ENCODE results near the gene SCNN1G. TPM values are rescaled to one million over a fixed set of nuclear protein-coding genes. Genes with fewer than 3 reads are reported as not detected.

The SCNN1G gene
- total RNA-seq, 2 experiments from 2014 or later = not detected

DNA sequence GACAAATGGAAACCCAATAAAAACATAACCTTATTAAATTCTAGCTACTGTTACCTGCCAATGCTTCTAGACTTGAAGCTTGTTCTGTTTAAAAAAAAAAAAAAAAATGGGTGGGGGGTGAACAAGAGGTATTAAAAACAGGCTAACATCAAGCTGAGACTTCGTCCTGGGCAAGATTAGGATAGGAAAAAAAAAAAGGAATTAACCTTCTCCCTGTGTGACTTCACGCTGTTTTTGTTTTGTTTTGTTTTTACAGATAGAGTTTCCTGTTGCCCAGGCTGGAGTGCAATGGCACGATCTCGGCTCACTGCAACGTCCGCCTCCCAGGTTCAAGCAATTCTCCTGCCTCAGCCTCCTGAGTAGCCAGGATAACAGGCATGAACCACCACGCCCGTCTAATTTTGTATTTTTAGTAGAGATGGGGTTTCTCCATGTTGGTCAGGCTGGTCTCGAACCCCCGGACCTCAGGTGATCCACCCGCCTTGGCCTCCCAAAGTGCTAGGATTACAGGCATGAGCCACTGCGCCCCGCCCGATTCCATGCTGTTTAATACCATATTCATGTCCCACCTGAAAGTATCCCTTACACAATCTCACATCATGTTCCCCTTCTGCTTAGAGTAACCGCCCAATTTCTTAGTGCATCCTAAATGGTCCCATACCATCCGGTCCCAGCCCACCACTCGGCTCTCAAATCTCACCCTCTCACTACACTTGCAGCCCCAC is 35.5 kb upstream of the SCNN1G start:
- POLR2A ChIA-PET = no interaction called here

DNA sequence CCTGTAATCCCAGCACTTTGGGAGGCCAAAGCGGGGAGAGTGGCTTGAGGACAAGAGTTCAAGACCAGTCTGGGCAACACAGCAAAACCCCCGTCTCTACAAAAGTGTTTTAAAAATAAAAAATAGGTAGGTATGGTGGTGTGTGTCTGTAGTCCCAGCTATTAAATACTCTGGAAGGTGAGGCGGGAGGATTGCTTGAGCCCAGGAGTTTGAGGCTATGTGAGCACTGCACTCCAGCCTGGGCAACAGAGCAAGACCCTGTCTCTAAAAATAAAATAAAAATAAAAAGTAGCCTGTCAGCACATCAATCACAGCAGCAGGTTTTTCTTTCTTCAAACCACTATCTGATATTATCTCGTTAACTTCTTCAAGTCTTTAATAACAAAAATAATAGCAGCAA is 34.9 kb upstream of the SCNN1G start:
- H3K27ac Mint-ChIP-seq = no peak overlapping the region
- H3K9me3 Mint-ChIP-seq = no peaks in the 10 kb centered on the region
- peaks cover 30% of the 10 kb centered on the region for H3K4me1 Mint-ChIP-seq
- DNase-seq = no peak
- peak overlapping the region; percentile 88 for H3K4me3 Mint-ChIP-seq
- peaks cover 3% of the 10 kb centered on the region for H3K27me3 Mint-ChIP-seq
- CTCF ChIA-PET = no interaction called here
- POLR2A ChIA-PET = no interaction called here
- peaks cover 4% of the 10 kb centered on the region for H3K36me3 Mint-ChIP-seq (ENCODE audit: low read depth)

More for the DNA sequence above, 35.5 kb upstream of the SCNN1G start:
- no peak overlapping the region for H3K4me3 Mint-ChIP-seq
- no peak overlapping the region for H3K27ac Mint-ChIP-seq
- peaks cover 3% of the 10 kb centered on the region for H3K27me3 Mint-ChIP-seq
- DNase-seq = no peak
- H3K36me3 Mint-ChIP-seq (ENCODE audit: low read depth) = peaks cover 4% of the 10 kb centered on the region
- CTCF ChIA-PET = no interaction called here
- H3K9me3 Mint-ChIP-seq = no peaks in the 10 kb centered on the region
- peaks cover 30% of the 10 kb centered on the region for H3K4me1 Mint-ChIP-seq

DNA sequence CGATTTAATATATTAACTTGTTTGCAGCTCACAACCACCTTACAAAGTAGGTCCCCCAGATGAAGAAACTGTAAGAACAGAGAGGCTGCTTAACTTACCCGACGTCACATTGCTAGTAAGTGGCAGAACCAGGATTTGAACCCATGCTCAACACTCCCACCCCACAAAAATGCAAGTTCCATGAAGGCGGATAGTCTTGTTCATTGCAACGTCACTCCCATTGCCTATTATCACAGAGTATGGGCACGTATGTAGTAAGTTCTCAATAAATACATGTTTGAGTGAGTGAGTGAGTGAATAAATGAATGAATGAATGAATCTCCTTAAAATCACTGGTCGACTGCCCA is 34.4 kb upstream of the SCNN1G start:
- H3K27ac Mint-ChIP-seq = peak overlapping the region; percentile 61
- peaks cover 4% of the 10 kb centered on the region for H3K36me3 Mint-ChIP-seq (ENCODE audit: low read depth)
- peak overlapping the region; percentile 88 for H3K4me3 Mint-ChIP-seq
- H3K4me1 Mint-ChIP-seq = peaks cover 30% of the 10 kb centered on the region
- POLR2A ChIA-PET = interaction anchor here (0.6 to 1.0 kb wide), 2 partner anchors 9 to 705 kb away, joined by 3 read pairs; no protein-coding TSS in a partner anchor
- H3K9me3 Mint-ChIP-seq = no peaks in the 10 kb centered on the region
- CTCF ChIA-PET = interaction anchor here (2.4 kb wide), 1 partner anchor 288 kb away, joined by 6 read pairs; no protein-coding TSS in a partner anchor
- DNase-seq = no peak
- H3K27me3 Mint-ChIP-seq = peaks cover 3% of the 10 kb centered on the region

DNA sequence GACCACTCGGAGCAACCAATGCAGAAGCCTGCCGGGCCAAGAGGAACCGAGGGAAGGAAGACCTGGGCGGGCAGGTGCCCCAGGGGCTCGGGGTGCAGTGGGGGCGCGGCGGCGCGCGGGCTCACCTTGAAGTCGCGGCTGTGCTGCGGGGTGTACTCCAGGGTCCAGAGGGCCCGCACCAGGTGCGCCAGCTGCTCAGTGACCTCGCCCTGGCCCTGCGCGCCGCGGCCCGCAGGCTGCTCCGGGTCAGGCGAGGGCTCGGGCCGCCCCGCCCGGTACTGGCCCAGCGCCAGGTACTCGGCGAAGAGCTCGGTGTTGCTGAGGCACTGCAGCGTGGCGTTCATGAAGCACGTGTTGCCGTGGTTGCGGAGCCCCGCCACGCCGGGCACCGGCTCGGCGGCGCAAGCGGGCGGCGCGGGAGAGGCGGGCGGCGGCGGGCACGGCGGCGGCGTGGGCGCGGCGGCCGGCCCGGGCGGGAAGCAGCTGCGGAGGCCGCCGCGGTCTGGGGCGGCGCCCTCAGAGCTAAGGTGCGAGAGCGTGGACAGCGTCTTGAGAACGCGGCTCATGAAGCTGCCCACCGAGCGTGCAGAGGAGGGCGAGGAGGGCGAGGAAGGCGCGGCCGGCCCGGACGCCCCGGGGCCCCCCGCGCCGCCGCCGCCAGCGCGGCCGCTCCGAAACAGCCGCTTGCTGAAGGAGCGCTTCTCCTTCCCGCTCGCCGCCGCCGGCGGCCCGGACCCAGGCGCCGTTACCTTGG is 33.9 kb upstream of the SCNN1G start:
- Mint-ChIP-seq H3K27me3 (peaks cover 3% of the 10 kb centered on the region), H3K4me1 (peaks cover 30% of the 10 kb centered on the region), H3K9me3 (no peaks in the 10 kb centered on the region), H3K36me3 (ENCODE audit: low read depth) (peaks cover 4% of the 10 kb centered on the region), H3K4me3 (peak overlapping the region; percentile 88), H3K27ac (peak overlapping the region; percentile 61)
- ChIA-PET CTCF (interaction anchor here (0.6 to 2.4 kb wide), 2 partner anchors 287 to 319 kb away, joined by 3 to 6 read pairs; no protein-coding TSS in a partner anchor), POLR2A (interaction anchor here (0.6 to 1.0 kb wide), 2 partner anchors 8 to 704 kb away, joined by 3 read pairs; no protein-coding TSS in a partner anchor)
- peak; percentile 52 for DNase-seq

DNA sequence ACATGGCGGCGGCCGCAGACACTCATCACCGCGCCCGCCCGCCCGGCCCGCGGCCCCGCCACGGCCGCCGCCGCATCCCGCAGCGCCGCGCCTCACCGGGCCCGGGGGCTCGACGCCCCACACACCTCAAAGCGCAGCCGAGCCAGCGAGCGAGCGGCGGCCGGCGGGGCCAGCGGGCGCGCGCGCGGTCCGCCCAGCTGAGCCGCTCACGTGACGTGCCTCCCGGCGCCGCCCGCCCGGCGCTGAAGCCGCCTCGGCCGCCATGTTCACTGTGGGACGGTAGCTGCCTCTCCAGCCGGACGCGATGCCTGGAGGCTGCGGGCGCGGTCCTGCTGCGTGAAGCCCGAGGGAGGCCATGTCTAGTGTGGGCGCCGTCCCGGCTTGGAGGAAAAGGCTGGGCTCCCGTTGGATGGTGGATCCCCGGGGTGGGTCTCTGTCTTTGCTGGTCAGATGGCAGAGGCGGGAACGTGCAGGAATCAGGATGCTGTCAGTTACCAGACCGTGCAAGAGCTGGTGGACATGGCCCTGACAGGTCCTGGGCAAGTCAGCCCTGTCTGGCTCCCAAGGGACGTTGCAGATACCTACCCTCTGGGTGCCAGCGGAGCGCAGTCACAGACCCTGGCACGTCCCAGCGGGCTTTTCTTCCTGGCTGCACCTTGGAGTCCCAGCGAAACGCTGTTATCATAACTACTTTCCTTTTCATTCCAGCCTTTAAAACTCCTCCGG is 33.1 kb upstream of the SCNN1G start, which contains the start of gene USP31:
TSS of gene USP31 (minus strand) at position 186 of the 726 bp plus-strand sequence. CDS start at position 4, 182 bp downstream.
- peaks cover 28% of the 10 kb centered on the region for H3K4me1 Mint-ChIP-seq
- peak within 1 kb of the TSS; percentile 91 for H3K4me3 Mint-ChIP-seq
- peak; percentile 92 for DNase-seq
- H3K27ac Mint-ChIP-seq = peak within 1 kb of the TSS; percentile 61
- H3K36me3 Mint-ChIP-seq (ENCODE audit: low read depth) = peaks cover 4% of the 10 kb centered on the region
- H3K27me3 Mint-ChIP-seq = peaks cover 4% of the 10 kb centered on the region
- POLR2A ChIA-PET = interaction anchor here (0.8 to 1.0 kb wide), 3 partner anchors 7 to 35 kb away, joined by 3 read pairs; no protein-coding TSS in a partner anchor
- CTCF ChIA-PET = interaction anchor here (0.6 to 2.4 kb wide), 2 partner anchors 287 to 318 kb away, joined by 3 to 6 read pairs; no protein-coding TSS in a partner anchor
- no peaks in the 10 kb centered on the region for H3K9me3 Mint-ChIP-seq

DNA sequence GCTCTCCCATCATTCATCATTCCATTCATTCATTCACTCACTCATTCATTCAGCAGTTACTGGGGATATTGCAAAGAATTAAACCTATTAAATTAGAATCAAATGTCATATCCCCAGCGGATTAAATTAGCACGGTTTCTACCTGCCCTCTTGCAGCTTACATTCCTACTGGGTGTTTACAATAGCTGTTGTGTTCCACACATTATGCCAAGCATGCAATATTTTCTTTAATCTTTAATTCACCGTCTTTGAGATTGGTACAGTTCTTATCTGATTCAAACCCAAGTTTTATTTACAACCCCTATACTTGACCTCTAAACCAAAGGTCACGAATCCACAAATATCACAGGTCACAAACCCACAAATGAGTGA is 32.6 kb upstream of the SCNN1G start:
- POLR2A ChIA-PET = interaction anchor here (0.8 to 0.9 kb wide), 2 partner anchors 14 to 34 kb away, joined by 3 read pairs; no protein-coding TSS in a partner anchor
- no peak for DNase-seq
- H3K9me3 Mint-ChIP-seq = no peaks in the 10 kb centered on the region

DNA sequence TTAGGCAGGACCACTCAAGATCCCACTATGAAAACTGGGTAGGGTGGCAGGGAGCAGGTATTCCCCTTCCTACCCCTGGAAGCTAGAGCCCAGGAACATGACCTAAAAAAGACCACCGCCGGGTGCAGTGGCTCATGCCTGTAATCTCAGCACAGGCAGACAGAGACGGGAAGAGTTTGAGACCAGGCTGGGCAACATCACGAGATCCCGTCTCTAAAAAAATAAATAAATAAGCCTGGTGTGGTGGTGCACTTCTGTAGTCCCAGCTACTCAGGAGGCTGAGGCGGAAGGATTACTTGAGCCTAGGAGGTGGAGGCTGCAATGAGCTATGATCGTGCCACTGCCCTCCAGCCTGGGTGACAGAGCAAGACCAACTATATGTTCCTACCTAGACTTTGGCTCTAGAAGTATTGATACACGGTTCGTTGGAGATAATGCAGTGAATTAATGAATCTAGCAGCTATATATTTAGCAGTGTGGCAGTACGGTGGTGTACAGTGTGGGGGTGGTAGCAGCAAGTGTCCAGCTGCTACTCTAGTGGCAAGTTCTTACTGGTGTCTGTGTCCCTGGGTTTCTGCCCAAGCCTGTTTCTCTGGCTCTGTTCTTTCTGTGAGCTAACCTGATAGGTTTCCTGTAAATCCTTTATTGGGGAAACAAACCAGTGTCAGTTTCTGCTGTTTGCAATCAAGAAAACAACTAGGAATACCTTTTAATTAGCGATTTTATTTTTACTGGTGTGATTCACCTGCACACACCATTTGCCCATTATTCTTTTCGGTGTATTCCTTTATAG is 30.0 kb upstream of the SCNN1G start:
- no peaks in the 10 kb centered on the region for H3K36me3 Mint-ChIP-seq (ENCODE audit: low read depth)
- ChIA-PET CTCF (no interaction called here), POLR2A (no interaction called here)
- H3K27me3 Mint-ChIP-seq = peaks cover 14% of the 10 kb centered on the region
- no peak for DNase-seq
- no peak overlapping the region for H3K27ac Mint-ChIP-seq
- H3K4me1 Mint-ChIP-seq = peaks cover 31% of the 10 kb centered on the region
- H3K9me3 Mint-ChIP-seq = no peaks in the 10 kb centered on the region
- H3K4me3 Mint-ChIP-seq = no peak overlapping the region

More for the DNA sequence above, 32.6 kb upstream of the SCNN1G start:
- CTCF ChIA-PET = interaction anchor here (2.4 kb wide), 1 partner anchor 286 kb away, joined by 6 read pairs; no protein-coding TSS in a partner anchor
- Mint-ChIP-seq H3K4me3 (peak overlapping the region; percentile 91), H3K27ac (no peak overlapping the region), H3K4me1 (peaks cover 26% of the 10 kb centered on the region), H3K36me3 (ENCODE audit: low read depth) (peaks cover 2% of the 10 kb centered on the region), H3K27me3 (peaks cover 6% of the 10 kb centered on the region)

DNA sequence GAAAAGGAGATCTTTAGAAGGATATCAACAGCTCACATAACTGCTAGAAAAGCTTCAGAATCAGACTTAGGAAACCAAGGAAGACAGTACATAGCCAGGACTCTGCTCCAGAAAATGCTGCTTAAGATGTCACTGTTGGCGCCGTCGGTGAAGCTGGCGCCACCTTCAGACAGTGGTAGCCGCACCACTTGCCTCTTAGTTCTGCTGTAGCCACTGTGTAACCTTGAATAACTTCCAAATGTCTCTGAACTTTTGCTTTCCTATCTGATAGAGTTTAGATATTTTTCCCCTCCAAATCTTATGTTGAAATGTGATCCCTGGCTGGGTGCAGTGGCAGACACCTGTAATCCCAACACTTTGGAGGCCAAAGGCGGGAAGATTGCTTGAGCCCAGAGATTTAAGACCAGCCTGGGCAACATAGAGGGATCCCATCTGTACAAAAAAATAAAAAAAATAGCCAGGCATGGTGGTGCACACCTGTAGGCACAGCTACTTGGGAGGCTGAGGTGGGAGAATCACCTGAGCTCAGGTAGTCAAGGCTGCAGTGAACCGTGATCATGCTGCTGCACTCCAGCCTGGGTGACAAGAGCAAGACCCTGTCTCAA is 27.0 kb upstream of the SCNN1G start:
- no peak overlapping the region for H3K27ac Mint-ChIP-seq
- H3K4me1 Mint-ChIP-seq = peaks cover 14% of the 10 kb centered on the region
- no peak for DNase-seq
- H3K9me3 Mint-ChIP-seq = no peaks in the 10 kb centered on the region
- no peak overlapping the region for H3K4me3 Mint-ChIP-seq
- CTCF ChIA-PET = no interaction called here
- no peaks in the 10 kb centered on the region for H3K36me3 Mint-ChIP-seq (ENCODE audit: low read depth)
- H3K27me3 Mint-ChIP-seq = peaks cover 18% of the 10 kb centered on the region
- POLR2A ChIA-PET = no interaction called here

DNA sequence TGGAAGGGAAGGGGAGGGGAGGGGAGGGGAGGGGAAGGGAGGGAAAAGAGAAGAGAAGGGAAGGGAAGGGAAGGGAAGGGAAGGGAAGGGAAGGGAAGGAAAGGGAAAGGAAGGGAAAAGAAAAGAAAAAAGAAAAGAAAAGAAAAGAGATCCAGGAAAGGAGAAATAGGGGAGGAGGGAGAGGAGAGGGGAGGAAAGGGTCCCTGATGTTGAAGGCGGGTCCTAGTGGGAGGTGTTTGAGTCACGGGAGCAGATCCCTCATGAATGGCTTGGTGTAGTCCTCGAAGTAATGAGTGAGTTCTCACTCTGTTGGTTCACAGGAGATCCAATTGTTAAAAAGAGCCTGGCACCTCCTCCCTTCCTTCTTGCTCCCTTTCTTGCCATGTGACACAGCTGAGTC is 26.4 kb upstream of the SCNN1G start:
- no peak for DNase-seq
- Mint-ChIP-seq H3K9me3 (no peaks in the 10 kb centered on the region), H3K4me3 (no peak overlapping the region), H3K27ac (no peak overlapping the region), H3K4me1 (peaks cover 13% of the 10 kb centered on the region), H3K36me3 (ENCODE audit: low read depth) (no peaks in the 10 kb centered on the region), H3K27me3 (peaks cover 19% of the 10 kb centered on the region)
- POLR2A ChIA-PET = interaction anchor here (1.4 kb wide), 1 partner anchor 7 kb away, joined by 3 read pairs; no protein-coding TSS in a partner anchor
- CTCF ChIA-PET = no interaction called here

DNA sequence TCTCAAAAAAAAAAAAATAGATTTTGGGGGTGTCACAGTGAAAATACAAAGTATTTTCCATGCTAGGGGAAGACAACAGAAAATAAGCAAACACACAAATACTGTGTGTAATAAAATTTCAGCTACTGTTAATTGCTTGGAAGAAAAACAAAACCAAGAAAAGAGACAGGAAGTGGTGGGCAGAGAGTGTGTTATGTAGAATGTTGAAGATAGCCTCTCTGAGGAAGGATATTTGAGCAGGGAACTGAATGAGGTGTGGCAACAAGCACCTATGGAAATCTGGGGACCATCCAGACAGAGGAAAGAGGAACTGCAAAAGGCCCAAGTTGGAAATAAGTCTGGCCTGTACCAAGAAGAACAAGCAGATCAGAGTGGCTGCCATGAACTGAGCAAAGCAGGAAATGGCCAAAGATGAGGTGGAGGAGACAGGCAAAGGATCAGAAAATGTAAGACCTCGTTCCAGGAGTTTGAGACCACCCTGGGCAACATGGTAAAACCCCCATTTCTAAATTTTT is 25.5 kb upstream of the SCNN1G start:
- no peak for DNase-seq
- ChIA-PET POLR2A (interaction anchor here (1.4 kb wide), 1 partner anchor 8 kb away, joined by 3 read pairs; no protein-coding TSS in a partner anchor), CTCF (no interaction called here)
- no peak overlapping the region for H3K4me3 Mint-ChIP-seq
- H3K27me3 Mint-ChIP-seq = peaks cover 25% of the 10 kb centered on the region
- H3K36me3 Mint-ChIP-seq (ENCODE audit: low read depth) = no peaks in the 10 kb centered on the region
- H3K9me3 Mint-ChIP-seq = no peaks in the 10 kb centered on the region
- peaks cover 13% of the 10 kb centered on the region for H3K4me1 Mint-ChIP-seq
- no peak overlapping the region for H3K27ac Mint-ChIP-seq

DNA sequence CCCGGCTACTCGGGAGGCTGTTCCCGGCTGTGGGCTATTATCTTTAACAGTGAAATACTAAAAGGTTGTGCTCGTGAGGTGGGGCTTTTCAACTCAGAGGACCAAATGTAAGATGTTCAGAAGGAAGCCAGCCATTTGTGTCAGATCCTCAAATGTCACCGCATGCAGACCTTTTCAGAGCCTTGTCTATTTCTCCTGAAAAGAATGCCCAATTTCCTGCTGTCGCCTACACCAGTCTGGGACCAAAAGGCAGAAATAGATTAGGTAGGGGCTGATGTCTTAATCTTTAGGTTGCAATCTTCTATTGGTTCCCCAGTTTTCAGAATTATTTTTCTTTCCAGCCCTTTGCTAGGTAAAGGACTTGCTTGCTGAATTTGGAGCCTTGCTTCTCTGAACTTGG is 24.4 kb upstream of the SCNN1G start:
- Mint-ChIP-seq H3K4me3 (no peak overlapping the region), H3K36me3 (ENCODE audit: low read depth) (no peaks in the 10 kb centered on the region), H3K9me3 (no peaks in the 10 kb centered on the region), H3K27me3 (peaks cover 26% of the 10 kb centered on the region), H3K4me1 (peaks cover 13% of the 10 kb centered on the region), H3K27ac (no peak overlapping the region)
- CTCF ChIA-PET = no interaction called here
- DNase-seq = no peak
- POLR2A ChIA-PET = no interaction called here

DNA sequence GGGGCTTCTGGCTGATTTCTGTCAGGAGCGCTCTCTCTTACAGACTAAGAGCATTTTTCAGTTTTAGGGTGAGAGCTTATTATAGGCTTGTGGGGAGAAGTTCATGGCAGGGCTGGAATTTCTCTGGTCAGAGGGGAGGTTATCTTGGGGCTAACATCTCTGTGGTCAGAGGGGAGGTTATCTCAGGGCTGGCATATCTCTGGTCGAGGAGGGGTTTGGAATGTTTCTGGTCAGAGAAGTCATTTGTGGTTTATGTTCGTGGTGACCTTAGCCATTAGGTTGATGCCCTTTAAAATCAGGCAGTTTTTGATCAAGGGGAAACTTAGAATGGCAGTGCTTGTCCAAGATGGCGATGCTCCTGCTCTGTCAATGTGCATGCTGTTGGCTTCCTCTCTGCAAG is 22.5 kb upstream of the SCNN1G start:
- DNase-seq = no peak
- H3K27me3 Mint-ChIP-seq = peaks cover 26% of the 10 kb centered on the region
- no peaks in the 10 kb centered on the region for H3K36me3 Mint-ChIP-seq (ENCODE audit: low read depth)
- no peak overlapping the region for H3K27ac Mint-ChIP-seq
- CTCF ChIA-PET = no interaction called here
- no peaks in the 10 kb centered on the region for H3K9me3 Mint-ChIP-seq
- H3K4me3 Mint-ChIP-seq = no peak overlapping the region
- H3K4me1 Mint-ChIP-seq = peaks cover 13% of the 10 kb centered on the region
- POLR2A ChIA-PET = no interaction called here
